Activated CD4-positive, CD25-positive, alpha-beta regulatory T cell (primary cell): ENCODE results near the gene PYGB.

ENCODE experiments used
- DNase-seq, 4 experiments: peaks; one replicate each; lab custom pipeline; 2025; lab: John Stamatoyannopoulos, UW

PYGB gene

DNA sequence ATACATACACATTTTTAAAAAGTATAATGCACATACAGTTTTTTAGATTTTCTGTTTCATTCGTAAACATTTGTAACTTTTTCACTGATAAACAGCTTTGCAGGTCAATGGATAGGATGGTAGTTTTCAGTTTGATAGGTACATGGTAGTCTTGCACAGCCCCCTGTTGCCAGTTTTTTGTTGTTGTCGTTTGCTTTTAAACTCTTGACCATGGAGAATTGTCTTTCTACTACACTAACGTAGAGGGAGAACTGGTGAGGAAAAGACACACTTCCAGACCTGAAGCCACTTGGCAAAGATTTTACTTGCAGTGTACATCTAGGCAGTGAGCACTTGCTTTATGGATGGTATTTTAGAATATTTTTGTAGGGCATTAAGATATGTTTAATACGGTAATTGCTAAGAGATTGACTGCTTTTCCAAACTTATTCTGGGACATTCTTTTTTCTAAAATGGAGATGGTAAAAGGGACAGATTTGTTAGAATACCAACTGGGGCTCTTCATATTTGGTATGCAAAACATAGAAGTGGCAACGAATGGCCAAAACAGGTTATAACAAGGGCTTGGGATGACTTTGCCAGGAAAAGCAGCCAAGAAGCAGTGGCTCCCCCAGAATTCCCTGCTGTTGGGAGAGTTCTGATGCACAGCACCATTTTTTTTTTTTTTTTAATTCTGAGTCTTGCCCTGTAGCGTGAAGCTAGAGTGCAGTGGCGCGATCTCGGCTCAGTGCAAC is 1.5 kb downstream of the PYGB start:
- DNase-seq: no peak

DNA sequence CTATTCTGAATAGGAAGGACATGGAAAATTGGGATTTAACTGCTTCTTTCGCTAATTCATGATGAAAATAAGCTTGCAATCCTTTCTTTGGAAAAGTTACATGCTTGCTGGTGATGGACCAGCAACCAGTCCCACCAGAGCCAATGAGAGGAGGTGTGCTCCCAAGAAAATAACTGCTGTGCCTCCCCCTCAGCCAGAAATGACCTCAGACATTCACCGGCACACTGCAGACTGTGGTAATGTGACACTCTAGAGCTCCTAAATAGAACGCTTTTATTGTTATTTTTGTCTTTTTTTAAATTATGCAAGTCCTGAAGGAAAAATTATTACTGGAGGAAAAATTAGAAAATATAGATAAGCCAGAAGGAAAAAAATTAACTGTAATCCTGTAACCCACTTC is 2.6 kb downstream of the PYGB start:
- DNase-seq: no peak

DNA sequence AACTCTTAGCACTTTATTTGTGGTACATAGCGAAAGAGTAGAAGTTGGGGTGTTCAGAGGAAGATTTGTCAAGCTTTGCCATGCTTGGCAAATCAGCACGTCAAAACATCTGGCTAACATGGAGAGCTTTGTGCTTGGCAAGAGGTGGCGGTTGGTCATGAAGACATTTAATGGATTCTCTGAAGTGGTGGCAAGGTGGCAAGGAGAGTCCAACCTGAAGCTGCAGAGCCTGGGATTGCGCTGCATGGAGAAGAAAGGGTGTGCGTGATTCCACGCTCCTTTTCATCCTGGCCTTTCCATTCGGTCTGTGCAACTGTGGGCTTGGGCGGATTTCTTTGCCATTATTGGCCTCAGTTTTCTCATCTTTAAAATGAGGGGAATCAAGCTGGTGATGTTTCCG is 3.1 kb downstream of the PYGB start:
- no peak for DNase-seq

DNA sequence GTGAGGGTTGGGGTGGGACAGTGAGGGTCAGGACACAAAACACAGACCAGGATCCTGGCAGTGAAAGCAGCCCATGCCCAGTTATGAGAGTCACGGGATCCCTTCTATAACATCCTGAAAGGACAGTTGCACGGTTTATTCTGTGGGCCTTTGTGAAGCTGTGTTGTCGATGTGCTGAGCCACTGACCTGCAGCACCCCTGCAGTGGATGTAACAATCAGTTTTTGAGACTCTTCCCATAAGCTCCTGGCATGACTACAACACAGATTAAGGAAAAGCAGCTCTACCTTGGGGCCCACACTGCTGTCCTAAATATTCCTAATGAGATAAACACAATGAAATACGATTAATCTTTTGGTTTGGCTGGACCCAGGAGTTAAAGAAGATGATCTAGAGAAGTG is 3.7 kb downstream of the PYGB start:
- DNase-seq: no peak

DNA sequence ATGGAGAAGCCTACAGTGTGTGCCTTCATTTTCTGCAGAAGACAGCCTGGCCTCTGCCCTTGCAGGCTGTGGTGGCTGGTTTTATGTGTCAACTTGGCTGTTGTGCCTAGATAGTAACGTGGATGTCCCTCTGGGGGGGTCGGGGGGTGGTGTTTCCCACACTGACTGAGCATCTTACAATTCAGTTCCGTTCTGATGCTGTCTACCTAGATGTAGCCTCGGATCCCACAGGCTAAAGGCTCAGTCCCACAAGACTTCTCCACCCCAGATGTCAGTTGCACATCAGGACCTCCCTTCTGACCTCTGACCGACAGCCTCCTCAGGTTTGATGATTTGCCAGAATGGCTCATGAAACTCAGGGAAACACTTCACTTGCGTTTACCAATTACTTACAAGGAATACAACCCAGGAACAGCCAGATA is 4.4 kb downstream of the PYGB start:
- DNase-seq: no peak

DNA sequence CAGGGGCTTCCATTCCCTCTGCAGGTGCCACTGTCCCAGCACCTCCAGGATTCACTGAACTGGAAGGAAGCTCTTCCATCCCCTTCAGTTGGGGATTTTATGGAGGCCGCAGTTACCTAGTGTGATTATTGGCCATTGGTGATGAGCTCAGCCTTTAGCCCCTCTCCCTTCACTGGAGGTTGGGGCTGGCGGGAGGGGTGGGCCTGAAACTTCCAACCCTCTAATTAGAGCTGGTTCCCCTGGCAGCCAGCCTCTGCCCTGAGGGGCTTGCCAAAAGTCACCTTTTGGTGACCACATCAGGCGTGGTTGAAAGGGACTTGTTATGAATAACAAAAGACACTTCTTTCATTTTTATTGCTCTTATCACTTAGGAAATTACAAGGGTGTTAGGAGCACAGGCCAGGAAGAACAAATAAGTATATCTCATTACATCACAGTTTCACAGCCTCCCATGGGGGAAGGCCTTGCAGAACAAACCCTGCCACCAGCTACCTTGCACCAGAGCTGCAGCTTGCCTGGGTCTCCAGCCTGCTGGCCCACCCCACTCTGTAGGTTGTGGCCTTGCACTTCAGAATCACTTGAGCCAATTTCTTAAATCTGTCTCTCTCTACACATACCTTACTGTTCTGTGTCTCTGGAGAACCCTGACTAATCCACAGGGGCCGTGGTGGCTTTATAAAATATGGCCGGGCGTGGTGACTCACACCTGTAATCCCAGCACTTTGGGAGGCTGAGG is 5.0 kb downstream of the PYGB start:
- no peak for DNase-seq

DNA sequence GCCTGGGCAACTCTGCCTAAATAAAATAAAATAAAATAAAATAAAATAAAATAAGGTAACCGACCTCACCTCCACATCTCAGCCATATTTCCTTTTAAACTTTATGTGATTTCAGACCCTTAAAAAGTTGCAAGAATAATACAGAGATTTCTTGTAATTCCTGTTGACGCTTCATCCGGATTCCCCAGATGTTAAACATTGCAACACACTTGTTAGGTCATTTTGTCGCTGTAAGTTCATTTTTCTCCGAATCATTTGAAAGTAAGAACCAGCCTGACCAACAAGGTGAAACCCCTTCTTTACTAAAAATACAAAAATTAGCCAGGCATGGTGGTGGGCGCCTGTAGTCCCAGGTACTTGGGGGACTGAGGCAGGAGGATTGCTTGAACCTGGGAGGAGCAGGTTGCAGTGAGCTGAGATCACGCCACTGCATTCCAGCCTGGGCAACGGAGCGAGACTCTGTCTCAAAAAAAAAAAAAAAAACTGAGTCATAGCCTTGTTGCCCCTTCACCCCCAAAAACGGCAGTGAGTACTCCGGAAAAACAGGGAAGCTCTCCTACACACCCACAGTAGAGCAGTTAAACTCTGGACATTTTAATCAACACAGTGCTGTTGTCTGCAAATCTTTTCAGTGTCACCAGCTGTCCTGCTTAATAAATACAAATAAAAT is 5.9 kb downstream of the PYGB start:
- DNase-seq: no peak

DNA sequence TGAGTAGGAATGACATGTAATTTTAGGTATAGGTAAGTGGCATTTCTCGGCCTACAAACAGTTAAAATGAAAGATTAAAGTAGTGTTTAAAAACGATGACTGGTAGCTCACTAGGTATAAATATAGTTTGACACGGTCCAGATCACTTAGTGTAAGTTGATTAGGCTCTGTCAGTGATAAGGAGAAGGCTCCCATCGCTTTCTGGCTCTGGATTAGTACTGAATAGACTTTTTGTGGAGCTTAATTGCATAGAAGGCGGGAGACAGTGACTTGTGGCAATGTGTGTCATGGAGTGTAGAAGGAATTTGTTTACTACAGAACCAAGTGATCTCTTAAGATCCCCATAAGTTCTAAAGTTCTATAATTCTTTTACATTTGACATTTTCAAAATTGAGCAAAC is 6.7 kb downstream of the PYGB start:
- DNase-seq: no peak

DNA sequence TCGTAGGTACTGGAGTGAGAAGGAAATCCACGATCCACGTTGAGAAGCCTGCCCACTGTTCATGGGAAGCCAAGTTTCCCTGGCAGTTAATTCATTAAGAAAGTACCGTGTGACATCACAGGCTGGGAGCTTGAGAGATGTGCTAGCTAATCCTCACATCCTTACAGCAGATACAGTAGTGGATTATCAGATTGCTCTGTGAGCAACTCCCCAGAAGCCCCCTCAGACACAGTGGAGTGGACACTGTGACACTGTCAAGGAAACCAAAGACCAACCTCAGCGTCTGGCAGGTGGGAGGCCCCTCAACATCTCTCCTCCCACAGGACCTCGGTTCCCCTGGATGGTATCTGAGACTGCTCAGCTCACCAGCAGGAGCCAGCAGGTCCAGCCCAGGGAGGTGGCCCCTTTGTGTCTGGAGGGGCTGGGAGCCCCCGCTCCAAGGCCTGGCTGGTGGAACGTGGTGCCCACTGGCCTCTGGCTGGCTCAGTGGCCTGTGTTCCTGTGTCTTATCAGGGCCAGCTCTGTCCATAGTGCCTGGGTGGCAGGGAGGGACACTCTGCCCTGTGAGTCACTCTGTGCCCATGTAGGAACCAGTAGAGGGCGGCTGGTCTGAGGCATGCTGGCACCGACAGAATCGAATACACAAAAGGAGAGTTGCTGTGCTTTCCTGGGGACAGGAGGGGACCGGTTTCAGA is 7.2 kb downstream of the PYGB start:
- no peak for DNase-seq

DNA sequence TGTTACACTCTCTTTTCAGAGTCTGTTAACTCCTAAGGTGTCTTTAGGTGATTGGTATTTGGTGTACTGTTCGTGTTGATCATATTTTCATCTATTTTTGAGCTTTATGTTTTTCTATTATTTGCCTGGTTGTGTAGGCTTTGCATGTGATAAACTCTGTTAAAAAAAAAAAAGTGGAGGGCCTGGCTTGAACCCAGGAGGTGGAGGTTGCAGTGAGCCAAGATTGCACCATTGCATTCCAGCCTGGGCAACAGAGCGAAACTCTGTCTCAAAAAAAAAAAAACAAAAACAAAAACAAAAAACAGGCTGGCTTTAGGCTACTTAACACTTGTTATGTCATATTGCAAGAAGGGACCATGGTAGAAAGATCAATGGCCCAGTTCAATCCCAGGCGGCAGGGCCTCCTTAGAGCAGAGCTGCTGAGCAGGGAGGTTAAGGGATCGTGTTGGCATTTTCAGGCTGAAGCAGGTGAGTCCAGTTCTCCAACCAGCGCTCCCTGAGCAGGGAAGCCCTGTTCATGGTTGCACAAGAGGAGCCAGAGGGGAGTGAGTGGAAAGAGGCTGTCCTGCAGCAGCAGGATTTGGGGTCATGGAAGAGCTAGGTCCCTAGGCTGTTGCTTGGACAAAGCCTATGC is 8.5 kb downstream of the PYGB start:
- no peak for DNase-seq

DNA sequence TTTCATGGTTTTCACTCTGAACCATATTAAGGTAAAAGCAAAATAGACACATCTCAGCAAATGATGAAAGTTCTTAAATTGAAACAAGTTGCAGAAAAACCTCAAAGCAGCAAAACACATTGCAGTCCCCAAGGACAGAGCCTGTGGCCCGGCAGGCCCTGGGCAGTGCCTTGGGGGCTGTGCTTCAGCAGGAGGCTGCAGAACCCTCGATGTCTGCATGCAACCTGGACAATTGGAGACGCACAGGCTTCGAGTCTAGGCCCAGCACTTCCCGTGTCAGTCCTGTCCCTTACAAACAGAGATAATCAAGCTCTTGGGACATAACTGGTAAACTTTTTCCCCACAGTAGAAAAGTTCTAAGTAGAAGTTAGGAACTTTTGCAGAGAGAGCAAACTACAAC is 9.2 kb downstream of the PYGB start:
- DNase-seq: no peak

DNA sequence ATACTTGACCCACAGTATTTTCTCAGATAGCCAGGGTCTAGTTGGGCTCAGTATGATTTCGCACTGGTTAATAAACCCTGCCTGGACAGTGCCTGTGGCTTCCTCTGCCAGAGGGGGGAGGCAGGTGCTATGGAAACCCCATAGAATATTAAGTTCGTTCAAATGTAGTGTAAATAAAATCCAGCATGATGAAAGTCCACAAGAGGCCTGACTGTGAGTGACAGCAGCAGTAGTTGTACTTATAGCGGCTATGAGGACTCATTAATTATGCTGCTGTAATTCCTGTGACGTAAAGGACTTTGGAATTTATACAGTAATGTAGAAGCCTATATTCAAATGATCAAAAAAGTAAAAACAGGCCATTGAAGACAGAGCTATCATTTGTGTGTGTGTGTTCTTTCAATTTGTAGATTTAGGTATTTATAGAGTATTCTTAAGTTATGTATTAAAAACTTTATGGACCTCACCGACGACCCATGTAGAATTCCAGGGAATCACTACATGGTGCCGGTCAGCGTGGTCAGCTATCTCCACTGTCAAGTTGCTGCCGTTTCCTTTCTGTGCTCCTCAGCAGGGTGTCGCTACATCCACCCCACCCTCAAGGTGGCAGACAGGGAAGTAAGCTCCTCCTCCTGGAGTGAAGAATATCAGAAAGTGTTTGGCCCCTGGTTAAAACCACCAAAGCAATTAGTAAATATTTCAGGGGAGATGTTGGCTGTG is 10.0 kb downstream of the PYGB start:
- DNase-seq: no peak

DNA sequence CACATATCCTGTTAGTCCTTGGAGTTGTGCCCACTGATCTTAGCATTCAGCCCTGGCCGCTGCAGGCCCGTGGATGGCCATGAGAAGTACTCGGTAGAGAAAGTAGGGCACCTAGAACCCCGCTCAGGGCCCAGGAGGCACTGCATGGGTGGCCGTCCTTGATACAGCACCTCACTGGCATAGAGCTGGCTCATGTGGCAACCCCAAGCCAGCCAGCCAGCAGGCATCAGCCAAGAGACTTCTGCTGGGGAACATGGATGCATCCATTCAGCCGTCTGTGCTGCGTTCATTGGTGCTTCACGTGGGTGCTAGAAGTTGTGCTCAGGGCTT is 10.6 kb downstream of the PYGB start:
- no peak for DNase-seq

DNA sequence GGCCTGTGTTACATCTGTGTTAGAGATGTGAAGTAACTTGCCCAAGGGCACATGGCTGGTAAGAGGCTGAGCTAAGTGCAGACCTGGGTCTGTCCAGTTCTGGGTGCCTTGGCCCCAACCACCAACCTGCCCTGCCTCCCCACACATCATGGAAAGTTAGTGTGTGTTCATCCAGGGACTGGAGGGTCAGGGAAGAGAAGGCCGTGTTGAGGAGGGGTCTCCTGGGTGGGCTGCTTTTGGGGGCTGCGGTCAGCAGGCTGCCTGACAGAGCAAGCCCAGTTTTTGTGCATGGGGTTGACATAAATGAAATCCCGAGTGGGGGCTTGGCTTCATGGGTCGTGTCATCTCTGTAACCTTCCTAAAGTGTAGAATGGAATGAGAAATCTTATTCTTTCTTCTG is 10.9 kb downstream of the PYGB start:
- DNase-seq: no peak

DNA sequence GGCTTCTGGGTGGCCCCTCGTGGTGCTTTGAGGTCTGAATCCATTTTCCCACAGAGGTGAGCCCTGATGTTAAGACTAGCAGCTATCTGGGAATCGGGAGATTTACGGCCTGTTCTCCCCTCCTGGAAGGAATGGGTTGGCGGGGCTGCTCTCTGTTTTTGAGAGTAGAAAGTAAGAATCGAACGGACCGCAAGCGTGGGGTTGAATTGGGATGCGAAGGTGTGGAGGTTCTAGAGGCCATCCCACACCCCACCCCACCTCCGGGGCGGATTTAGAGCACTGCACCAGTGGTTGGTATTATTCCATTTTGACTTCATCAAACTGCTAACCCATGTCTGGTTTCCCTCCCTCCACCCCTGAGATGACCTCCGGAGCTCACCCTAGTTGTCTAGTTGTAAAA is 11.5 kb downstream of the PYGB start:
- DNase-seq: no peak

DNA sequence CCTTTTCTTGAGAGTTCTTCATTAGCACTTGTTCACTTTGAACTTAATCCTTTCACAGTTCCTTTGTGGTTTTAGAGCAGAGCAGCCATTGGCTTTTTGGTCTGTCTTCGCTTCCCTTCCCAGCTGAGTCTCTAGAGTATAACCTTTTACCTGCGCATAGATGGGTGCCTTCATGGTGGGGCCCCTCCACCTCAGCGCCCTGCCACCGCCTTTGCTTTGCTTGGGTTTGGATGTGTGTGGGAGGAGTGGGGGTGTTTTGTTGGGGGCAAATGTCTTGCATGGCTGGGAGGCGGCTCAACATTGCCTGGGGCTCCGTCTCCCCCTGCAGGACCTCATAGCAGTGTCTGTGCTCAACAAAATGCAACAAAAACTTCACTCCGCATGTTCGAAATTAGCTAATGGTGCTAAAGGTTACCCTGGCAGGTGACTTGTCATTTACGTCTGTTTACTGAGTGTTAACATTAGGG is 11.9 kb downstream of the PYGB start:
- no peak for DNase-seq

DNA sequence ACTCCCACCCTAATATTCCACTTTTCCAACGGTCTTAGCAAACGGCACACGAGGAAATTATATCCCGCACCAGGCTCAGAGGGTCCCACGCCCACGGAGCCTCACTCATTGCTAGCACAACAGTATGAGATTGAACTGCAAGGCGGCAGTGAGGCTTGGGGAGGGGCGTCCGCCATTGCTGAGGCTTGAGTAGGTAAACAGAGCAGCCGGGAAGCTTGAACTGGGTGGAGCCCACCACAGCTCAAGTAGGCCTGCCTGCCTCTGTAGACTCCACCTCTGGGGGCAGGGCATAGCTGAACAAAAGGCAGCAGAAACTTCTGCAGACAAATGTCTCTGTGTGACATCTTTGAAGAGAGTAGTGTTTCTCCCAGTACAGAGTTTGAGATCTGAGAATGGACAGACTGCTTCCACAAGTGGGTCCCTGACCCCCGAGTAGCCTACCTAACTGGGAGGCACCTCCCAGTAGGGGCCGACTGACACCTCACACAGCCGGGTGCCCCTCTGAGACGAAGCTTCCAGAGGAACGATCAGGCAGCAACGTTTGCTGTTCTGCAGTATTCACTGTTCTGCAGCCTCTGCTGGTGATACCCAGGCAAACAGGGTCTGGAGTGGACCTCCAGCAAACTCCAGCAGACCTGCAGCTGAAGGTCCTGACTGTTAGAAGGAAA is 13.0 kb downstream of the PYGB start:
- peak in 1 of 4 experiments; percentile 17 for DNase-seq

DNA sequence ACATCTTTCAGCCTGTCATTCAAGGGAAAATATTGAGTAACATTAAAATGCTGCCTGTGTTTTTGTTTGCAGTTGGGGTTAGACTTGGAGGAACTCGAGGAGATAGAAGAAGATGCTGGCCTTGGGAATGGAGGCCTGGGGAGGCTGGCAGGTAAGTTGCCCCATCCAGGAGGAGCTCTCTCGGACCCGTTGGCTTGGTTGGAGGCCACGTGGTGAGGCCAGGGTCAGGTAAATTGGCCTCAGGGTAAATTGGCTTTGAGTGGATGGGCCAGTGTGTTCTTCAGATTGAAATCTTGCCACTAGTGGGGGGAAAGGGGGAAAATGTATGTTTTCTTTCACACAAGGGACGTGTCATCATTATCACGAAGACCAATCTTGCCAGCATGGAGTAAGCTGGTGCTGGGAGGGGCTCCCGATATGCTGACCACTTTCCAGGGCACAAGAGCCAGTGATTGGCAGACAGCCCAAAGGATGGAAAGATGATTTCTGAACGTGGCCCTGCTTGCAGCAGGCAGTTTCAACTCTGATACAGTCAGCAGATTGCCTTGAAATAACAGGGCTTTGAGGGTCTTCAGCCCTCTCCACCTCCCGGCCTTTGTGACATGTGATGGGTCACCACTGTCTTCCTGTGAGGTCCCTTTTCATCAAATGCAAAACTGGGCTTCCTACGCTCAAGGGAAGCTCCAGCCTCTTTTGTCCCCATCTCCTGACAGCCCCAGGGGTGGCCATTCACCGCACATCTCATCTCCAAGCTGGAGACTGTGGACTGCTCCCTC is 21.4 kb downstream of the PYGB start:
- no peak for DNase-seq

DNA sequence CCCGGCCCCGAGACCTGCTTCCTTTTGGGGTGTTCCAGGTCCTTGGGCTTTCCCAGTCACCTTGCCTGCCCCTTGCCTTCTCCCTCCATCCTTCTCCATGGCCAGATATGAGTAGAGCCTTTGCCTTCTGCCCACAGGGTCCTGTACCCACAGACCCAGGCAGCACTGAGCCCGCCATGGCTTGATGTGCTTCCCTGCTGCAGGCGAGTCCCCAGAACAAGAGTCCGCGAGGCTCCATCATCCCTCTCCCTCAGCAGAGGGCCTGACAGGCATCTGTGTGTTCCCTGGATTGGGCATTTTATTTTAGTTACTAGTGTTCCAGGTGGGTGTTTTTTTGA is 21.9 kb downstream of the PYGB start:
- DNase-seq: no peak

DNA sequence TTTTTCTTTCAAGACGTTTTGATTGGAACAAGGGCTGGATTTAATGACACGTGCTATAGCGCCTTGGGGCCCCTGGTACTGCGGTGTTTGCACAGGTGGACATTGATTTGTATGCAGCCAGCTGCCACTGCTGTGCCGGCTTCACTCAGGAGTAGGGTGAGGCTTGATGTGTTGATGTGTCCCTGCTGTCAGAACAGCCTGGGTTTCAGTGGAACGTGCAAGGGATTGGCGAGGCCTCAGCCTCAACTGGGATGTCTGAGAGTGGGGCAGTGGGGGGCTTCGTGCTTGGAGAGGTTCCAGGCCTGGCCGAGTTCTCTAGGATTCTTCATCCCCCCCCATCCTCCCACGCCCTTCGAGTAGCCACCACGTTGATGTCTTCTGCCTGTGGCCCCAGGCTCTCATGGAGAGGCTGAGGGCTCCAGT is 23.0 kb downstream of the PYGB start:
- no peak for DNase-seq
